HG02763 (cell line): ENCODE data around the gene NKIRAS2.
A peak's percentile ranks its signal among the peaks of the same experiment; 100 is the strongest.

Source experiments
- ATAC-seq: cut with Tn5 transposase; IDR thresholded peaks from one replicate; pipeline ENCODE4 v1.9.1; 2021; ENCODE audit warnings: mild to moderate bottlenecking, moderate library complexity; ENCODE audit not compliant: unreplicated experiment

The NKIRAS2 gene

GRCh38 chr17:42019509-42020404 lies at the start of gene NKIRAS2:
NKIRAS2 (plus strand) TSS chr17:42020090; CDS start chr17:42021578, 1,488 bp downstream.
- ATAC-seq, result peak; percentile 46

- ATAC-seq, result no peak
Observed at GRCh38 chr17:41970901-41971331, 49.0 kb upstream of the NKIRAS2 start.

- no peak for ATAC-seq
Observed at GRCh38 chr17:41971721-41972523, 48.0 kb upstream of the NKIRAS2 start.

- ATAC-seq, result no peak
Observed at GRCh38 chr17:41972571-41973407, 47.1 kb upstream of the NKIRAS2 start.

GRCh38 chr17:41973408-41973811 lies 46.5 kb upstream of the NKIRAS2 start:
- no peak for ATAC-seq

GRCh38 chr17:41974031-41974430 lies 45.9 kb upstream of the NKIRAS2 start:
- ATAC-seq, result no peak

GRCh38 chr17:41974658-41975057 lies 45.2 kb upstream of the NKIRAS2 start:
- no peak for ATAC-seq

GRCh38 chr17:41975099-41976083 lies 44.5 kb upstream of the NKIRAS2 start:
- no peak for ATAC-seq

GRCh38 chr17:41976142-41976768 lies 43.6 kb upstream of the NKIRAS2 start:
- ATAC-seq, result no peak

GRCh38 chr17:41977991-41978390 lies 41.9 kb upstream of the NKIRAS2 start:
- no peak for ATAC-seq

GRCh38 chr17:41982026-41982760 lies 37.7 kb upstream of the NKIRAS2 start:
- ATAC-seq, result no peak

GRCh38 chr17:41984454-41984853 lies 35.4 kb upstream of the NKIRAS2 start:
- no peak for ATAC-seq

GRCh38 chr17:41985919-41986318 lies 34.0 kb upstream of the NKIRAS2 start:
- ATAC-seq, result no peak

GRCh38 chr17:41986634-41987033 lies 33.3 kb upstream of the NKIRAS2 start:
- ATAC-seq, result no peak

GRCh38 chr17:41987642-41988041 lies 32.2 kb upstream of the NKIRAS2 start:
- no peak for ATAC-seq

- ATAC-seq, result no peak
Observed at GRCh38 chr17:41988418-41988817, 31.5 kb upstream of the NKIRAS2 start.

GRCh38 chr17:41989702-41990419 lies 30.0 kb upstream of the NKIRAS2 start:
- ATAC-seq, result no peak

- no peak for ATAC-seq
Observed at GRCh38 chr17:41992576-41992975, 27.3 kb upstream of the NKIRAS2 start.
